ENCODE measurements around the gene ZAP70.

- TF ChIP-seq, protein P1, sequence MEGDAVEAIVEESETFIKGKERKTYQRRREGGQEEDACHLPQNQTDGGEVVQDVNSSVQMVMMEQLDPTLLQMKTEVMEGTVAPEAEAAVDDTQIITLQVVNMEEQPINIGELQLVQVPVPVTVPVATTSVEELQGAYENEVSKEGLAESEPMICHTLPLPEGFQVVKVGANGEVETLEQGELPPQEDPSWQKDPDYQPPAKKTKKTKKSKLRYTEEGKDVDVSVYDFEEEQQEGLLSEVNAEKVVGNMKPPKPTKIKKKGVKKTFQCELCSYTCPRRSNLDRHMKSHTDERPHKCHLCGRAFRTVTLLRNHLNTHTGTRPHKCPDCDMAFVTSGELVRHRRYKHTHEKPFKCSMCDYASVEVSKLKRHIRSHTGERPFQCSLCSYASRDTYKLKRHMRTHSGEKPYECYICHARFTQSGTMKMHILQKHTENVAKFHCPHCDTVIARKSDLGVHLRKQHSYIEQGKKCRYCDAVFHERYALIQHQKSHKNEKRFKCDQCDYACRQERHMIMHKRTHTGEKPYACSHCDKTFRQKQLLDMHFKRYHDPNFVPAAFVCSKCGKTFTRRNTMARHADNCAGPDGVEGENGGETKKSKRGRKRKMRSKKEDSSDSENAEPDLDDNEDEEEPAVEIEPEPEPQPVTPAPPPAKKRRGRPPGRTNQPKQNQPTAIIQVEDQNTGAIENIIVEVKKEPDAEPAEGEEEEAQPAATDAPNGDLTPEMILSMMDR (IDR thresholded peaks at IDR 0.05 in 2 of 3, conservative IDR thresholded peaks at IDR 0.05 in 1 of 3; ENCODE audit: control insufficient read depth in 2 of 3, extremely low read depth in 1 of 3, insufficient read depth in 1 of 3, low read depth in 3 of 3, low read length in 3 of 3): no peak
- no peak for TF ChIP-seq NKRF (conservative IDR thresholded peaks at IDR 0.05)
- TF ChIP-seq ESRRA (IDR thresholded peaks at IDR 0.05; ENCODE audit: low read length): no peak
- no peak for TF ChIP-seq CBX3 (IDR thresholded peaks at IDR 0.05; ENCODE audit: borderline replicate concordance, low read depth)
- TF ChIP-seq KLF5 (IDR thresholded peaks at IDR 0.05; ENCODE audit: partially characterized antibody): no peak
- no peak for TF ChIP-seq MYC (IDR thresholded peaks at IDR 0.05; ENCODE audit: insufficient read depth, insufficient read length, insufficient replicate concordance, low read length, severe bottlenecking)
- TF ChIP-seq BHLHE40 (IDR thresholded peaks at IDR 0.05; ENCODE audit: borderline replicate concordance in 1 of 2, low read depth in 2 of 2, low read length in 1 of 2): no peak
- TF ChIP-seq PRDM15 (CRISPR knock-in tag; IDR thresholded peaks at IDR 0.05): no peak
- TF ChIP-seq NRF1 (conservative IDR thresholded peaks at IDR 0.05; ENCODE audit: low read depth, low read length): no peak
- no peak for TF ChIP-seq BCL11A (IDR thresholded peaks at IDR 0.05; ENCODE audit: low read depth, low read length)
- no peak for TF ChIP-seq SUPT20H (IDR thresholded peaks at IDR 0.05; ENCODE audit: borderline replicate concordance, control insufficient read depth, low read depth, low read length)
- TF ChIP-seq POLR2A (IDR thresholded peaks at IDR 0.05; ENCODE audit: low read depth, low read length): no peak
- TF ChIP-seq RCOR1 (conservative IDR thresholded peaks at IDR 0.05; ENCODE audit: low read depth, low read length): no peak
- no peak for TF ChIP-seq SUZ12 (IDR thresholded peaks at IDR 0.05; ENCODE audit: unreplicated experiment)
These were observed 47.2 kb downstream of the ZAP70 start for GRCh38 chr2:97760480-97761049.
